Smooth muscle cell (in vitro differentiated cells): ENCODE measurements around the gene LRRC27. TPM values are rescaled to one million over a fixed set of nuclear protein-coding genes. Genes with fewer than 3 reads are reported as not detected.

Source experiments
- DNase-seq: peaks from one replicate; lab custom pipeline; 2025; ENCODE audit not compliant: unreplicated experiment; lab: John Stamatoyannopoulos, UW
- H2AFZ ChIP-seq: fragments of 200-600 bp; sonication (generic); 2 replicates; pipeline ENCODE4 v1.6.0; 2016; ENCODE audit warnings: antibody characterized with exemption, low read depth, mild to moderate bottlenecking
- H3F3A ChIP-seq: fragments of 200-600 bp; sonication (generic); 2 replicates; pipeline ENCODE4 v1.6.0; 2017; ENCODE audit warnings: antibody characterized with exemption, low read depth
- H3K27ac ChIP-seq: fragments of 200-600 bp; sonication (generic); 2 replicates; pipeline ENCODE4 v1.5.1; 2016; ENCODE audit warnings: low read depth, mild to moderate bottlenecking
- H3K27me3 ChIP-seq: fragments of 200-600 bp; sonication (generic); 2 replicates; pipeline ENCODE4 v1.6.1; 2016; ENCODE audit warnings: low read depth, mild to moderate bottlenecking
- H3K36me3 ChIP-seq: fragments of 200-600 bp; sonication (generic); 2 replicates; pipeline ENCODE4 v1.5.1; 2016; ENCODE audit warnings: low read depth
- H3K4me1 ChIP-seq: fragments of 200-600 bp; sonication (generic); 2 replicates; pipeline ENCODE4 v1.5.1; 2016; ENCODE audit warnings: low read depth
- H3K4me2 ChIP-seq: fragments of 200-600 bp; sonication (generic); 2 replicates; pipeline ENCODE4 v1.6.0; 2016; ENCODE audit warnings: mild to moderate bottlenecking
- H3K4me3 ChIP-seq: fragments of 200-600 bp; sonication (generic); 2 replicates; pipeline ENCODE4 v1.5.1; 2016; ENCODE audit warnings: mild to moderate bottlenecking
- H3K79me2 ChIP-seq: fragments of 200-600 bp; sonication (generic); 2 replicates; pipeline ENCODE4 v1.6.0; 2016; ENCODE audit warnings: low read depth, mild to moderate bottlenecking
- H3K9ac ChIP-seq: fragments of 200-600 bp; sonication (generic); 2 replicates; pipeline ENCODE4 v1.6.0; 2016; ENCODE audit warnings: low read depth
- H3K9me3 ChIP-seq: fragments of 200-600 bp; sonication (generic); replicated peaks from 2 replicates; pipeline ENCODE4 v1.5.1; 2016; ENCODE audit warnings: low read depth
- H4K20me1 ChIP-seq: fragments of 200-600 bp; sonication (generic); 2 replicates; pipeline ENCODE4 v1.6.0; 2016; ENCODE audit warnings: low read depth
- CTCF ChIP-seq: fragments of 200-600 bp; sonication (generic); IDR thresholded peaks from 2 replicates; pipeline ENCODE4 v1.5.1; 2017; ENCODE audit warnings: borderline replicate concordance, mild to moderate bottlenecking, antibody characterized with exemption; ENCODE audit not compliant: insufficient read depth, poor library complexity, severe bottlenecking
- WGBS: methylation state at CpG from one replicate; pipeline ENCODE4 v1.1.7; 2016; ENCODE audit warnings: low lambda C conversion rate; 5-methylcytosine and 5-hydroxymethylcytosine counted together
- polyA plus RNA-seq: library from polyadenylated mRNA; unstranded; fragments of >200 nt; fragmentation: Nextera tagmentation; extraction: Ambion mirVana; gene quantifications from 2 replicates; pipeline ENCODE4 v1.2.1, GENCODE V29; 2016
- total RNA-seq: library from RNA; depleted of rRNA; stranded (reverse); fragments of >200 nt; gene quantifications from 2 replicates; pipeline ENCODE4 v1.2.3, GENCODE V29; 2014

LRRC27 gene
- total and polyA plus RNA-seq, 2 experiments from 2014 or later: 7.6 to 11.5 TPM

DNA sequence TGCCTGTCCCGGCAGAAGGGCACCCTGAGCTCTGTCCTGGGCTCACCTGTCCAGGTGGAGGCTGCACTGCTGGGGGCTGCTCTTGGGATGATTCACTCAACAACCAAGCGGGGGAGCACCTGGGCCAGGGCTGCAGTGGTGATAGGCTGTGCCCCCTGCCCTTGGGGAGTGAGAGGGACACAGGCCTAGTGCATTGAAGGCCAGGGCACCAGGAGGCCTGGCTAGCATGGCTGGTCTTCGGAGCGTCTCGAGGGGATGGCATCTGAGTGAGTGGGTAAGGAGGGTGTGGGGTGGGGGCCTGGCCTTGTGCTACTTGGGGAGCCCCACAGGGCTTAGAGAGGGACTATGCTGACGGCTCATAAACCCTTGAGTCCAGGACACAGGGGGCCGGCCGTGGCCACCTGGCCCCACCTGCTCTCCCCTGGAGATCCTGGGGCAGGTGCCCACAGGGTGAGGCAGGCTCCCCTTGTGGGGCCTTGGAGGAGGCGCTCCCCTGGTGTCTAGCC lies 68.1 kb downstream of the LRRC27 start:
- Histone ChIP-seq H3K79me2 (peaks cover 44% of the 10 kb centered on the region), H3F3A (no peaks in the 10 kb centered on the region)
- 87% methylated on average over 8 of the region's 9 CpGs for WGBS

DNA sequence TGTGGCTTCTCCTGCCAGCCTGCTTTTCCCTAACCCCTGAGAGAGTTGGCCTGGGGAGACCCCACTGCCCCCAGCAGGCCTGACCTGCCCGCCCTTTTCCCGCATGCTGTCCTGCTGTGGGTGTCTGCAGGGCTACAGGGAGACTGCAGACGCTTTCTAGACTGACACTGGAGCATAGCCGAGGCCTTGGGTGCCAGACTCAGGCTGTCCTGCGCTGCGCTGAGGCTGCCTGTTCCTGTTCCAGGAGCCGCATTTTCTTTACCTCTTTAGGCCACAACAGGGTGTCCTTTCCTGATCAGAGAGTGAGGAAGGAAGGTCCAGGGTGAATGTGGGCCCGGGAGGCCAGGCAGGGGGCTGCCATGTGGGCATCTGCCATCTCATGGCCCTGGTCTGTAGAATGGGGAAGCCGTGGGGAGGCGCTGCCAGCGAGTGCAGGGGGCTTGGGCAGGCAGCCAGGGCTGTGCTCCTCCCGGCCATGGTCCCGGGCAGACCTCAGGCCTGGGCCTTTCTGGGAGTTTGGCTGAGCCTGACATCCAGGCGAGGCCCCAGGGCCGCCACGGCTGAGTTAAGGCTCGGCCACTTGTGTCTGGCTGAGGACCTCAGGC lies 68.7 kb downstream of the LRRC27 start:
- no peak for DNase-seq
- peaks cover 48% of the 10 kb centered on the region for H3K79me2 ChIP-seq
- H2AFZ ChIP-seq: no peak overlapping the region
- H3K27ac ChIP-seq: no peak overlapping the region
- H3K9me3 ChIP-seq: no peaks in the 10 kb centered on the region
- no peak overlapping the region for H3K9ac ChIP-seq
- H3K4me3 ChIP-seq: no peak overlapping the region
- no peaks in the 10 kb centered on the region for H3F3A ChIP-seq
- no peaks in the 10 kb centered on the region for H3K36me3 ChIP-seq
- no peak for TF ChIP-seq CTCF
- H4K20me1 ChIP-seq: peaks cover 59% of the 10 kb centered on the region
- H3K4me1 ChIP-seq: peaks cover 11% of the 10 kb centered on the region
- WGBS: 79% methylated on average over 17 of the region's 17 CpGs
- H3K27me3 ChIP-seq: no peaks in the 10 kb centered on the region
- no peak overlapping the region for H3K4me2 ChIP-seq

More for the DNA sequence above, 68.1 kb downstream of the LRRC27 start:
- Histone ChIP-seq H3K27ac (no peak overlapping the region), H2AFZ (no peak overlapping the region), H3K4me2 (no peak overlapping the region), H3K9ac (no peak overlapping the region), H3K4me1 (peaks cover 14% of the 10 kb centered on the region), H4K20me1 (peaks cover 59% of the 10 kb centered on the region), H3K9me3 (no peaks in the 10 kb centered on the region), H3K4me3 (no peak overlapping the region), H3K36me3 (no peaks in the 10 kb centered on the region), H3K27me3 (no peaks in the 10 kb centered on the region)
- no peak for DNase-seq
- no peak for TF ChIP-seq CTCF

DNA sequence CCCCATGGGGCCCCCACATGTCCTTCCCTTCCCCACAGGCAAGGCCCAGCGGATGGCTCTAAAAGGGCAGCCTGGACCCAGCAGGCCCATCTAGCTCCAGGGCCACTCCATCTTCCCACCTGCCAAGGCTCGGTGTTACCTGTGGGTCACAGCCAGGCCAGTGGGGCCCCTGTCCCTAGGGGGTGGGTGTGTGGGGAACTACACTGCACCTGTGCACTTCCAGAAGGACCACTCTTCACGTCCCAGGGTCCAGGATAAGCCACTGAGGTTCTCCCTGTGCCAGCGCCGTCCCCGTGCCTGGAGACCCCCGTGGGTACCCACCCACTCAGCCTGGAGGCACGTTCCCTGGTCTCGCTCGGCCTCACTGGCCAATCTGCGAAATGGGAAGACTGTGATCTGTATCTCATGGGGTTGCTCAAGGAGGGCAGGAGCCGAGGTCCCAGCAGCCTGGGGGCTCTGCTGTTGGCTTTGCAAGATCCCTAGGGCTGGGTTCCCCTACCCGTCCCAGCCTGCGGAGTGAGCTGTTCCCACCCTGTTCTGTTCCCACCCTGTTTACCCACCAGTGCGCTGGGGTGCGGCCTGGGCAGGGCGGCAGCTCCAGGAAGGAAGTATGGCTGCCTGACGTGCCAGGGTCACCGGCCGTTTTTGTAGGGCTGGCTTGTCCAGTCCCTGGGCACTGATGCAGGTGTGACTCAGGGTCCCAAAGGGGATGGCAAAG lies 69.6 kb downstream of the LRRC27 start:
- Histone ChIP-seq H3K36me3 (no peaks in the 10 kb centered on the region), H4K20me1 (peaks cover 59% of the 10 kb centered on the region), H2AFZ (no peak overlapping the region), H3K4me2 (no peak overlapping the region), H3K27ac (no peak overlapping the region), H3K79me2 (peaks cover 48% of the 10 kb centered on the region), H3K9me3 (no peaks in the 10 kb centered on the region), H3K9ac (no peak overlapping the region), H3F3A (no peaks in the 10 kb centered on the region), H3K27me3 (no peaks in the 10 kb centered on the region), H3K4me1 (peaks cover 5% of the 10 kb centered on the region), H3K4me3 (no peak overlapping the region)
- no peak for DNase-seq
- no peak for TF ChIP-seq CTCF
- WGBS: 96% methylated on average over 20 of the region's 20 CpGs

DNA sequence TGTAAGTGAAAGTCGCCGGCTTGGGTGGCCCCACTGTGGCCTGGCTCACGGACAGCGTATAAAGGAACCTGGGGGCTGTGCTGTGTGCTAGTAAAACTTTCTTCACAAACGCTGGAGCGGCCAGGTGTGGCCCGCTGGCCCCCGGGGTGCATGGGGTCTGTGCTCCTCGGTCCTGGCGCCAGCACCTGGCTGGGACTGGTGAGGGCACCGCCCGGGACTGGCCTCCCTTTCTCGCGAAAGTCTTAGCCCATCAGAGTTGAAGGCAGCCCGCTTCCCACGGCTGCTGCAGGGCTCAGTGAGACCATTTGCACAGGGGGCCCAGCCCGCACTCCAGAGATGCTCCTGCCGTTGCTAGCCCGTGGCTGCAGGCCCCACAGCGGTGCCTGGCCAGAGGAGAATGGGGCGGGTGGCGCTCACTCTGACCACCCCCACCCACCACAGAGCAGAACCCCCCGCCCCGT lies 70.8 kb downstream of the LRRC27 start:
- WGBS: 89% methylated on average over 23 of the region's 24 CpGs
- Histone ChIP-seq H3K27me3 (no peaks in the 10 kb centered on the region), H3K9me3 (no peaks in the 10 kb centered on the region), H3K27ac (no peak overlapping the region), H3F3A (no peaks in the 10 kb centered on the region), H3K4me3 (no peak overlapping the region), H2AFZ (no peak overlapping the region), H4K20me1 (peaks cover 59% of the 10 kb centered on the region), H3K9ac (no peak overlapping the region), H3K36me3 (no peaks in the 10 kb centered on the region), H3K79me2 (peaks cover 44% of the 10 kb centered on the region), H3K4me1 (peaks cover 4% of the 10 kb centered on the region), H3K4me2 (no peak overlapping the region)
- no peak for DNase-seq
- TF ChIP-seq CTCF: no peak
